ENCODE data around the gene SIRT3. TPM values are rescaled to one million over a fixed set of nuclear protein-coding genes. Genes with fewer than 3 reads are reported as not detected.

SIRT3 gene
- total and polyA plus RNA-seq, 2 of the 13 experiments (the other 11 are each of a cell fraction or from before 2014, with no cell fraction given), result 15.1 to 18.2 TPM

DNA sequence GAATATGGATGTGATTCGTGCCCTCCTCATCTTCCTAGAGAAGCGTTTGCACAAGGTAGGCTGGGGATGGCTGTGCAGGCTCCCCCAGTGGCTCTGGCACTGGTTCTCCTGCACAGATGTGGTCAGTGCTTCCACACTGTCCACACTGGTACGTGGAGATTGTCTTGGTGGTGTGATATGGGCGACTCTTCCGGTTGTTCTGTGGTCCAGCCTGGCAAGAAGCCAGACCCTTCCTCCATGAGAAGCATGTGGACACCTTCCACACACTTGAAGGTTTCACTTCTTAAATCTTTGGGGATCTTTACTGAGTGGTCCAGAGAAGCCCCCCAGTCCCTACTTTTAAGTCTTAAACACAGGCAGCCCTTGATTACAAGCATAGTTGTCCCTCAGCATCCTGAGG lies 24.8 kb downstream of the SIRT3 start:
- Histone ChIP-seq H3K9me3 (ENCODE audit: low read length) (no peaks in the 10 kb centered on the region), H3K4me3 (replicated peaks in 1 of 3; ENCODE audit: insufficient read depth in 1 of 3, low read depth in 2 of 3, low read length in 3 of 3) (no peak overlapping the region), H2AFZ (ENCODE audit: low read length) (no peak overlapping the region), H3K36me3 (replicated peaks in 1 of 2; ENCODE audit: control insufficient read depth in 1 of 2, insufficient read depth in 2 of 2, low read length in 2 of 2) (peaks cover 35 to 57% of the 10 kb centered on the region in 2 experiments), H3K4me1 (ENCODE audit: insufficient read depth, low read length) (peaks cover 30% of the 10 kb centered on the region), H3K4me2 (ENCODE audit: low read depth, low read length) (no peak overlapping the region), H4K20me1 (ENCODE audit: insufficient read depth, low read length) (no peaks in the 10 kb centered on the region; the same call in 1 of the 2 replicates), H3K9ac (ENCODE audit: insufficient read depth, low read depth, low read length) (no peak overlapping the region), H3K27ac (ENCODE audit: extremely low read length, insufficient read depth, low read length) (no peak overlapping the region), H3K27me3 (ENCODE audit: control insufficient read depth in 1 of 2, insufficient read depth in 2 of 2, low read length in 2 of 2) (no peaks in the 10 kb centered on the region; a peak in 1 of 5 replicates), H3K79me2 (ENCODE audit: insufficient read depth, low read length) (peaks cover 34% of the 10 kb centered on the region)
- no peak for ATAC-seq
- no peak for DNase-seq (ENCODE audit: low spot score)
- TF ChIP-seq MYC (CRISPR knock-in tag; IDR thresholded peaks at IDR 0.05; ENCODE audit: borderline replicate concordance) (no peak), HOXA9 (CRISPR knock-in tag; IDR thresholded peaks at IDR 0.05; ENCODE audit: borderline replicate concordance) (no peak), ZNF234 (CRISPR knock-in tag; conservative IDR thresholded peaks at IDR 0.05) (no peak), NCOA1 (CRISPR knock-in tag; IDR thresholded peaks at IDR 0.05) (no peak)
- TF ChIP-seq, protein P1, sequence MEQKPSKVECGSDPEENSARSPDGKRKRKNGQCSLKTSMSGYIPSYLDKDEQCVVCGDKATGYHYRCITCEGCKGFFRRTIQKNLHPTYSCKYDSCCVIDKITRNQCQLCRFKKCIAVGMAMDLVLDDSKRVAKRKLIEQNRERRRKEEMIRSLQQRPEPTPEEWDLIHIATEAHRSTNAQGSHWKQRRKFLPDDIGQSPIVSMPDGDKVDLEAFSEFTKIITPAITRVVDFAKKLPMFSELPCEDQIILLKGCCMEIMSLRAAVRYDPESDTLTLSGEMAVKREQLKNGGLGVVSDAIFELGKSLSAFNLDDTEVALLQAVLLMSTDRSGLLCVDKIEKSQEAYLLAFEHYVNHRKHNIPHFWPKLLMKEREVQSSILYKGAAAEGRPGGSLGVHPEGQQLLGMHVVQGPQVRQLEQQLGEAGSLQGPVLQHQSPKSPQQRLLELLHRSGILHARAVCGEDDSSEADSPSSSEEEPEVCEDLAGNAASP (CRISPR knock-in tag; IDR thresholded peaks at IDR 0.05; ENCODE audit: borderline replicate concordance), result no peak
- FAIRE-seq, result no peak
- in situ Hi-C loops (cut with HindIII; ENCODE audit: extremely low pct_ligation_motif_present, low pct_unique_long_range_greater_than_20kb) (no loop called here), intact Hi-C loops (cut with micrococcal nuclease; ENCODE audit: unreplicated experiment) (no loop called here)
- no CpG with 5 or more reads among the region's 5 CpGs for WGBS (ENCODE audit: low lambda C conversion rate)
- BruUV-seq (replicated peaks), result no TSS peak
- ChIA-PET POLR2A (no interaction called here), CTCF (ENCODE audit: low intra/inter-chr PET ratio, low total read pairs) (no interaction called here)

DNA sequence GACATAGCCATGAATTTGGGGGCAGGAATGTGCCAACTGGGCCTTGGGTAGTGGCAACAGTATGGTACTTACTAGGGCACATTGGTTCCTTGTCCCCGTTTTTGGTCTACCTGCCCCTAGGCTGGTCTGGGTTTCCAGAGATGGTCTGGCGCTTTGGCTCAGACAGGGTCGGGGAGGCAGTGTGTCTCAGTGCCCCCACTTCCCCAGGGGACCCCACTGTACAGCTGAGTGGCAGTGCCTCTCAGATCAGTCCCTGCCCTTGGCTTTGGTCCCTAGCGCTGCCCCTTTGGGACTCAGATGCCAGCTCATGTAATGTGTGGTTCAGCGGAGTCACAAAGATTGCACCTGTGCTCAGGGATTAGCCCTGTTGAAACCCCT lies 25.4 kb downstream of the SIRT3 start:
- Histone ChIP-seq H3K9ac (ENCODE audit: insufficient read depth, low read depth, low read length) (no peak overlapping the region), H3K27me3 (ENCODE audit: control insufficient read depth in 1 of 2, insufficient read depth in 2 of 2, low read length in 2 of 2) (no peaks in the 10 kb centered on the region; a peak in 1 of 5 replicates), H3K4me1 (ENCODE audit: insufficient read depth, low read length) (peaks cover 30% of the 10 kb centered on the region), H3K79me2 (ENCODE audit: insufficient read depth, low read length) (peaks cover 39% of the 10 kb centered on the region), H2AFZ (ENCODE audit: low read length) (no peak overlapping the region), H3K9me3 (ENCODE audit: low read length) (no peaks in the 10 kb centered on the region), H3K4me2 (ENCODE audit: low read depth, low read length) (no peak overlapping the region), H3K27ac (ENCODE audit: extremely low read length, insufficient read depth, low read length) (no peak overlapping the region), H3K4me3 (replicated peaks in 1 of 3; ENCODE audit: insufficient read depth in 1 of 3, low read depth in 2 of 3, low read length in 3 of 3) (no peak overlapping the region), H4K20me1 (ENCODE audit: insufficient read depth, low read length) (peaks cover 3% of the 10 kb centered on the region; the same call in 1 of the 2 replicates), H3K36me3 (replicated peaks in 1 of 2; ENCODE audit: control insufficient read depth in 1 of 2, insufficient read depth in 2 of 2, low read length in 2 of 2) (peaks cover 35 to 55% of the 10 kb centered on the region in 2 experiments)
- 100% methylated on average over 1 of the region's 5 CpGs for WGBS (ENCODE audit: low lambda C conversion rate)
- TF ChIP-seq, protein P2, sequence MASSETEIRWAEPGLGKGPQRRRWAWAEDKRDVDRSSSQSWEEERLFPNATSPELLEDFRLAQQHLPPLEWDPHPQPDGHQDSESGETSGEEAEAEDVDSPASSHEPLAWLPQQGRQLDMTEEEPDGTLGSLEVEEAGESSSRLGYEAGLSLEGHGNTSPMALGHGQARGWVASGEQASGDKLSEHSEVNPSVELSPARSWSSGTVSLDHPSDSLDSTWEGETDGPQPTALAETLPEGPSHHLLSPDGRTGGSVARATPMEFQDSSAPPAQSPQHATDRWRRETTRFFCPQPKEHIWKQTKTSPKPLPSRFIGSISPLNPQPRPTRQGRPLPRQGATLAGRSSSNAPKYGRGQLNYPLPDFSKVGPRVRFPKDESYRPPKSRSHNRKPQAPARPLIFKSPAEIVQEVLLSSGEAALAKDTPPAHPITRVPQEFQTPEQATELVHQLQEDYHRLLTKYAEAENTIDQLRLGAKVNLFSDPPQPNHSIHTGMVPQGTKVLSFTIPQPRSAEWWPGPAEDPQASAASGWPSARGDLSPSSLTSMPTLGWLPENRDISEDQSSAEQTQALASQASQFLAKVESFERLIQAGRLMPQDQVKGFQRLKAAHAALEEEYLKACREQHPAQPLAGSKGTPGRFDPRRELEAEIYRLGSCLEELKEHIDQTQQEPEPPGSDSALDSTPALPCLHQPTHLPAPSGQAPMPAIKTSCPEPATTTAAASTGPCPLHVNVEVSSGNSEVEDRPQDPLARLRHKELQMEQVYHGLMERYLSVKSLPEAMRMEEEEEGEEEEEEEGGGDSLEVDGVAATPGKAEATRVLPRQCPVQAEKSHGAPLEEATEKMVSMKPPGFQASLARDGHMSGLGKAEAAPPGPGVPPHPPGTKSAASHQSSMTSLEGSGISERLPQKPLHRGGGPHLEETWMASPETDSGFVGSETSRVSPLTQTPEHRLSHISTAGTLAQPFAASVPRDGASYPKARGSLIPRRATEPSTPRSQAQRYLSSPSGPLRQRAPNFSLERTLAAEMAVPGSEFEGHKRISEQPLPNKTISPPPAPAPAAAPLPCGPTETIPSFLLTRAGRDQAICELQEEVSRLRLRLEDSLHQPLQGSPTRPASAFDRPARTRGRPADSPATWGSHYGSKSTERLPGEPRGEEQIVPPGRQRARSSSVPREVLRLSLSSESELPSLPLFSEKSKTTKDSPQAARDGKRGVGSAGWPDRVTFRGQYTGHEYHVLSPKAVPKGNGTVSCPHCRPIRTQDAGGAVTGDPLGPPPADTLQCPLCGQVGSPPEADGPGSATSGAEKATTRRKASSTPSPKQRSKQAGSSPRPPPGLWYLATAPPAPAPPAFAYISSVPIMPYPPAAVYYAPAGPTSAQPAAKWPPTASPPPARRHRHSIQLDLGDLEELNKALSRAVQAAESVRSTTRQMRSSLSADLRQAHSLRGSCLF (CRISPR knock-in tag; IDR thresholded peaks at IDR 0.05; ENCODE audit: borderline replicate concordance), result no peak
- TF ChIP-seq SALL1 (CRISPR knock-in tag; IDR thresholded peaks at IDR 0.05) (no peak), ZNF24 (IDR thresholded peaks at IDR 0.05) (no peak), ZNF225 (CRISPR knock-in tag; IDR thresholded peaks at IDR 0.05) (0 out of 2 replicates have a peak, but pooled peaks have one; percentile 29), ISL2 (CRISPR knock-in tag; IDR thresholded peaks at IDR 0.05) (no peak)
- DNase-seq (ENCODE audit: low spot score) (no peak), ATAC-seq (no peak), FAIRE-seq (no peak)
- in situ Hi-C loops (cut with HindIII; ENCODE audit: extremely low pct_ligation_motif_present, low pct_unique_long_range_greater_than_20kb), result no loop called here
- ChIA-PET CTCF (ENCODE audit: low intra/inter-chr PET ratio, low total read pairs) (no interaction called here), POLR2A (no interaction called here)
- no TSS peak for BruUV-seq (replicated peaks)
- intact Hi-C loops (cut with micrococcal nuclease; ENCODE audit: unreplicated experiment), result no loop called here
